ENCODE results near the gene CCDC188.
"Not testable (repeated sequence)": the region's sequence is repeated elsewhere in the genome, so short reads cannot be mapped to it uniquely, and the experiment has no call there.

The CCDC188 gene

DNA sequence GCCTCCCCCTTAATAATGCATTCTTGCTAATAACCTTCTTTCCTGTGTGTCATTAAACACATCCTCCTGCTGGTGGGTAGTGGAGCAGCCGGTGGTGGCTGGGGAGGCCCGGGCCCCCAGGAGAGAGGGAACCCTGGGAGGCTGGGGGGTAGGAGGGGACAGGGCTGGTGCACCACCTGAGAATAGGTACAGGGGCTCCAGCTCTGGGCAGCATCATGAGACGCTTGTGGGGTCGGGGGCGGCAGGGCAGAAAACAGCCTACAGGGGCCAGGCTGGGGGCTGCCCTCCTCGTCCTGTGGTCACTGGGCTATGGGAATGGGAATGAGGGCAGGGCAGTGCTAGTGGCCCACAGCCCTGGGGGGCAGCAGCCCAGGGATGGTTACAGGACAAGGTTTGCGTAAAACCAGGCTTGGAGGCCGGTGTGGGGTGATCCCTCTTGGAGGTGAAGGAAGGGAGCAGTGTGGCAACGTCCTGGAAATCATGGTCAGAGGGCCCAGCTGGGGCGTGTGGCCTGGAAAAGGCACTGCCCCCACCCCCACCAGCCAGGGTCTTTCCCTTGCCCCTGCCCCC lies 18.5 kb upstream of the CCDC188 start:
- no peak for TF ChIP-seq CTCF (IDR thresholded peaks at IDR 0.05; ENCODE audit: low read length, missing control alignments)
- DNase-seq (ENCODE audit: low read depth), result no peak
- no peak overlapping the region for H3K4me3 ChIP-seq (replicated peaks; ENCODE audit: low read depth, low read length)

GRCh38 chr22:20167643-20168322 lies 16.9 kb upstream of the CCDC188 start:
- no peak overlapping the region for H3K4me3 ChIP-seq (replicated peaks; ENCODE audit: low read depth, low read length)
- DNase-seq (ENCODE audit: low read depth), result no peak
- TF ChIP-seq CTCF (IDR thresholded peaks at IDR 0.05; ENCODE audit: low read length, missing control alignments), result no peak

GRCh38 chr22:20166703-20167102 lies 15.8 kb upstream of the CCDC188 start:
- no peak for DNase-seq (ENCODE audit: low read depth)
- no peak for TF ChIP-seq CTCF (IDR thresholded peaks at IDR 0.05; ENCODE audit: low read length, missing control alignments)
- no peak overlapping the region for H3K4me3 ChIP-seq (replicated peaks; ENCODE audit: low read depth, low read length)

- no peak overlapping the region for H3K4me3 ChIP-seq (replicated peaks; ENCODE audit: low read depth, low read length)
- no peak for DNase-seq (ENCODE audit: low read depth)
- no peak for TF ChIP-seq CTCF (IDR thresholded peaks at IDR 0.05; ENCODE audit: low read length, missing control alignments)
Measured at GRCh38 chr22:20165913-20166312, 15.1 kb upstream of the CCDC188 start.

DNA sequence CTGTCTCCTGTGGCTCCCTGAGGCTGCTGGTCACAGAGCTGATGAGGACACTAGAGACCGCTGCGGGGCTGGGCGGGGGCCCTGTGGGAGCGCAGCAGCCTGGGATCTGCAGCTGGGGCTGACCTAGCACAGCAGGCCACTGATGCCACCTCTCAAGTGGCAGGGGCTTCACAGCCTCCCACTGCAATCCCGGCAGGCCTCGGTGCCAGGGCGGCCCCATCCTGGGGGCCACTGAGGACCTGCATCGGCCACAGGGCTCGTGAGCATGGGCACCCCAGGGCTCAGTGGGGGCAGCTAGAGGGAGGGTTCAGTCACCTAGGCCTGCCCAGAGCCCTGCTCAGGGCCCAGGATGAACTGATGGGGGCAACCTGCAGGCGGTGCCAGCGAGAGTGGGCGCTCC lies 14.6 kb upstream of the CCDC188 start:
- no peak overlapping the region for H3K4me3 ChIP-seq (replicated peaks; ENCODE audit: low read depth, low read length)
- TF ChIP-seq CTCF (IDR thresholded peaks at IDR 0.05; ENCODE audit: low read length, missing control alignments), result no peak
- no peak for DNase-seq (ENCODE audit: low read depth)

GRCh38 chr22:20164863-20165262 lies 14.0 kb upstream of the CCDC188 start:
- DNase-seq (ENCODE audit: low read depth), result no peak
- TF ChIP-seq CTCF (IDR thresholded peaks at IDR 0.05; ENCODE audit: low read length, missing control alignments), result no peak
- no peak overlapping the region for H3K4me3 ChIP-seq (replicated peaks; ENCODE audit: low read depth, low read length)

DNA sequence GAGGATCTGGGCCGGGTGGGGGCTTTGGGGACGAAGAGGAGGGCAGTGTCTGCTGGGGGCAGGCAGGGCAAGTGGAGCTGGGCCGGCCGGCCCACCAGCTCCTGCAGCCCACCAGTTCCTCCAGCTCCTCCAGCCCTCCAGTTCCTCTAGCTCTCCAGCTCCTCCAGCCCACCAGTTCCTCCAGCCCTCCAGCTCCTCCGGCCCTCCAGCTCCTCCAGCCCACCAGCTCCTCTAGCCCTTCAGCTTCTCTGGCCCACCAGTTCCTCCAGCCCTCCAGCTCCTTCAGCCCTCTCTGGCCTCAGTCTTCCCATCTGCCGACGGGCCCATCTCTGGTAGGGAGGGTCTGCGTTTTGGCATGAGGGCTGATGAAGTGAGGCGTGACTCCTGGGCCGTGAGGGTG lies 9.2 kb upstream of the CCDC188 start:
- H3K4me3 ChIP-seq (replicated peaks; ENCODE audit: low read depth, low read length), result no peak overlapping the region
- TF ChIP-seq CTCF (IDR thresholded peaks at IDR 0.05; ENCODE audit: low read length, missing control alignments), result no peak
- DNase-seq (ENCODE audit: low read depth), result no peak

GRCh38 chr22:20159531-20159930 lies 8.7 kb upstream of the CCDC188 start:
- DNase-seq (ENCODE audit: low read depth); H3K4me3 ChIP-seq (replicated peaks; ENCODE audit: low read depth, low read length): not testable (repeated sequence)

Measured in fibroblast of pulmonary artery (primary cell).